GM18873 (cell line): ENCODE measurements around the gene NAXE.
"Not testable (repeated sequence)": the region's sequence is repeated elsewhere in the genome, so short reads cannot be mapped to it uniquely, and the experiment has no call there.

Experiments used
- ATAC-seq: cut with Tn5 transposase; IDR thresholded peaks from one replicate; pipeline ENCODE4 v1.9.1; 2021; ENCODE audit warnings: mild to moderate bottlenecking, moderate library complexity, moderate number of reproducible peaks; ENCODE audit not compliant: unreplicated experiment, low FRiP score

The NAXE gene

GRCh38 chr1:156618853-156619581 lies 27.4 kb downstream of the NAXE start, which contains the start of gene HAPLN2:
TSS of gene HAPLN2 (plus strand) at chr1:156619415. CDS start at chr1:156623491, 4,076 bp downstream.
- ATAC-seq: no peak

GRCh38 chr1:156619582-156619955 lies 28.0 kb downstream of the NAXE start:
- no peak for ATAC-seq

DNA sequence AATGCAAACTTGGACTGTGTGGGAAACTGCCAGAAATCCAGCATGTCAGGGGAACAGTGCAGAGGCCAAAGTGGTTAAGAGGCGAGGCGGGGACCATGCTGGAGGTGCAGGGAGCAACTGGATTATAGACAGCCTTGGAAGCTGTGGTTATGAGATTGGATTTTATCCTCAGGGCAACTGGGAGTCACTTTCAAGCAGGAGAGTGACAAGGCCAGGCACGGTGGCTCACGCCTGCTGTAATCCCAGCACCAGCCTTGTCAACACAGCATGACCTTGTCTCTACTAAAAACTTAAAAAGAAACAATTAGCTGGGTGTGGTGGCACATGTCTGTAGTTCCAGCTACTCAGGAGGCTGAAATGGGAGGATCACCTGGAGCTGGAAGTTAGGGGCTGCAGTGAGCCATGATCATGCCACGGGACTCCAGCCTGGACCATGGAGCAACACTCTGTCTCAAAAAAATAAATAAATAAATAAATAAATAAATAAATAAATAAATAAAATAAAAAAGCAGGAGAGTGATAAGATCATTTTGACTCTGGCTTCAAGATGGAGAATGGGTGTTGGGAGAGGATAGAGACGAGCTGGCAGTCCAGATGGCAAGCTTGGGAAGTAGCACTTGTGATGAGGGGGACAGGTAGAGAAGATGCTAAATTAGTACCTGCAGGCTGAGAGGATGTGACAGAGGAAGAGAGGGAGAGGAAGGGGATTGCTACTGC lies 31.2 kb downstream of the NAXE start:
- no peak for ATAC-seq

DNA sequence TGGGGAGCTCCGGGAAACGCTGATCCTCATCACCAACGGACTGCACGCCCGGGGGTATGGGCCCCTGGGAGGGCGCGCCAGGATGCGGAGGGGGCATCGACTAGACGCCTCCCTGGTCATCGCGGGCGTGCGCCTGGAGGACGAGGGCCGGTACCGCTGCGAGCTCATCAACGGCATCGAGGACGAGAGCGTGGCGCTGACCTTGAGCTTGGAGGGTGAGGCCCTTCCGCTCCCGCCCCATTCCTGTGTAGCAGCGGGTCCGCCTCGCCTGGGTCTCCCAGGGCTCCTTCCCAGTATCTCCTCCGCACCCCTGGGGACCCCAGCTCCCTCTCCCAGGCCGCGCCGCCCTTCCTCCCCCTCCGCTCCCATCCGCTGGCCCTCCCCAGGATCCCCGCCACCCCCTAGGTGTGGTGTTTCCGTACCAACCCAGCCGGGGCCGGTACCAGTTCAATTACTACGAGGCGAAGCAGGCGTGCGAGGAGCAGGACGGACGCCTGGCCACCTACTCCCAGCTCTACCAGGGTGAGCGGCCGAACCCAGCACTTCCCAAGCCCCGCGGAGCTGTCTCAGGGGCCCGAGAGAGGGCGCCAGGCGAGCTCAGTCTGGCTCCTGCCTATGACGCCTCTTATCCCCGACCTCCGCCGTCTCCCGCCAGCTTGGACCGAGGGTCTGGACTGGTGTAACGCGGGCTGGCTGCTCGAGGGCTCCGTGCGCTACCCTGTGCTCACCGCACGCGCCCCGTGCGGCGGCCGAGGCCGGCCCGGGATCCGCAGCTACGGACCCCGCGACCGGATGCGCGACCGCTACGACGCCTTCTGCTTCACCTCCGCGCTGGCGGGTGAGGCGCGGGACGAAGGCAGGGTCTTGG lies 32.6 kb downstream of the NAXE start:
- ATAC-seq: no peak

DNA sequence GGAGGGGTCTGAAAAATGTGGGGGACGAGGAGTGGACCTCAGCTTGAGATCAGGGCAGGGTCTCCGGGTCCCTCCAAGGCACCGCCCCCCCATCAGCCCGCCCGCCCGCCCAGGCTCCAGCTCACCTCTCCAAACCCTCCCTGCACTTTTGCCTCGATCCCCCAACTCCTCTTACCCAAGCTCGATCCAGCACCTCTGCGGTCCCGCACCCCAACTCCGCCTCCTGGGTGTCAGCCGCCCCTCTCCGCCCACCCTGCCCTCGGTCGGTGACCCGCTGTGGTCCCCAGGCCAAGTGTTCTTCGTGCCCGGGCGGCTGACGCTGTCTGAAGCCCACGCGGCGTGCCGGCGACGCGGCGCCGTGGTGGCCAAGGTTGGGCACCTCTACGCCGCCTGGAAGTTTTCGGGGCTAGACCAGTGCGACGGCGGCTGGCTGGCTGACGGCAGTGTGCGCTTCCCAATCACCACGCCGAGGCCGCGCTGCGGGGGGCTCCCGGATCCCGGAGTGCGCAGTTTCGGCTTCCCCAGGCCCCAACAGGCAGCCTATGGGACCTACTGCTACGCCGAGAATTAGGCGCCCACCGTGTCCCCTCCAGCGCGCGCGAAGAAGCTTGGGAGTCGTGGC lies 33.3 kb downstream of the NAXE start:
- no peak for ATAC-seq

DNA sequence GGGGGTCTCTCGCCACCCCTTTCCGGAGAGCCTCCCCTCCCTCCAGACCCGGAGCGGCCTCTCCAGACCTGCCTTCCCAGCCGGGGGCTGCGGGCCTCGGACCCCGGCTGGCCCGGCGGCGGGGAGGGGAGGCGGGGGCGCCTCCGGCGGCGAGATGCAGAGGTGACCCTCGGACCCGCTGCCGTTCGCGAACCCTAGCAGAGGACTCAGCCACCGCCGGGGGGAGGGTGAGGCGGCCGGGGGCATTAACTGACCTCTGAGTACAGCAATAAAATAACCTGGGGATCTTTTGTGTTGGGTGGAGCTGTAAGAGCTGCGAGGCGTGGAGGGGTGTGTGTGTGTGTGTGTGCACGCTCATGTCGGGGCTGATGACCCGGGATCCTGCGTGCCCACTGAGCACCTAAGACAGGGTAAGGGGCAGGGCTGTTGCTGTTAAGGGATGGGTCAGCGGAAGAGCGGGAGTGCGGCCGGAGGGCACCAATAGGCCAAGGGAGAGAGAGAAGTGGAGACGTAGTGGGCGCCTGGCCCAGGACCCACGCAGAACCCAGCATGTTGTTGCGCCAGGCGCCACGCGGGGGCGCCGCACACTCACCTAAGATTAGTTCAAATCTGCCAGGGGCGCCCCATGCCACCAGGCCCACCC lies 34.0 kb downstream of the NAXE start:
- no peak for ATAC-seq

GRCh38 chr1:156626079-156626438 lies 34.5 kb downstream of the NAXE start:
- no peak for ATAC-seq

- no peak for ATAC-seq
Observed at GRCh38 chr1:156627313-156627880, 35.8 kb downstream of the NAXE start.

DNA sequence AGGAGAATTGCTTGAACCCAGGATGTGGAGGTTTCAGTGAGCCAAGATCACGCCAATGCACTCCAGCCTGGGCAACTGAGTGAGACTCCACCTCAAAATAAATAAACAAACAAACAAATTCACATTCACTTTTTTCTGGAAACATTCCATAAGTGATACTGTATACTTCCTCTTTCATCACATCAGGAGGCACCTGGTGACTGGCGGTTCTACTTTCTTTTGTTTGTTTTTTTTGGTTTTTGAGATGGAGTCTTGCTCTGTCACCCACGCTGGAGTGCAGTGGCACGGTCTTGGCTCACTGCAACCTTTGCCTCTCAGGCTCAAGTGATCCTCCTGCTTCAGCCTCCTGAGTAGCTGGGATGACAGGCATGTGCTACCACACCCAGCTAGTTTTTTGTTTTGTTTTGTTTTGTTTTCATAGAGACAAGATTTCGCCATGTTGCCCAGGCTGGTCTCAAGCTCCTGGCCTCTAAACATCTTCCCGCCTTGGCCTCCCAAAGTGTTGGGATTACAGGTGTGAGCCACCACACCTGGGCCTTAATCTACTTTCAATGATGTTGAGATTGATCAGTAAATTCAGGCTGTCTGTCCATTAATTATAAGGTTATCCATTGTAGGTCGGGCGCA lies 38.4 kb downstream of the NAXE start:
- no peak for ATAC-seq

DNA sequence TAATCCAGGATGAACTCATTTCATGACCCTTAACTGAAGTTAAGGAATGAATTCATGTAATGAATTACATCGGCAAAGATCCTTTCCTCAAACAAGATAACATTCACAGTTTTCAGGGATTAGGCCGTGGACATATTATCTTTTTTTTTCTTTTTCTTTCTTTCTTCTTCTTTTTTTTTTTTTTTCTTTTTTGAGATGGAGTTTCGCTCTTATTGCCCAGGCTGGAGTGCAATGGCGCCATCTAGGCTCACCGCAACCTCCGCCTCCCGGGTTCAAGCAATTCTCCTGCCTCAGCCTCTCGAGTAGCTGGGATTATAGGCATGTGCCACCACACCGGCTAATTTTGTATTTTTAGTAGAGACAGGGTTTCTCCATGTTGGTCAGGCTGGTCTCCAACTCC lies 39.6 kb downstream of the NAXE start:
- not testable (repeated sequence) for ATAC-seq

DNA sequence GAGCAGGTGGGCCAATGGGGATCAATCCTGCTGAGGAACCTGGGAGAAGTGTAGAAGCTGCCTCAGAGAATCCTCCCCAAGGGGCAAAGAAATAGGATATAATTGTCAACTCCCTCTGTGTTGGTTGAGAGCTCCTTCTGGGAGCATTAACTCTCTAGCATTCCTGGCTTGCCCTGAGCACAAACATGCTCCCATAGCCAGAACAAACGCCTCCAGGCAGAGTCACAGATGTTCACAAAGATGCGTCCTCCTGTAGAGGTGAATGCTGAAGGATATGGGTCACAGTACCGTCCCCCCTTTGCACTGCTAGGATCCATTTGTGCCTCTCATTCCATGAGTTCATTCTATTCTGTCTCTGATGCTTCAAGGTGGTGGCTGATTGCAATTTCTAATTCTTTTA lies 40.8 kb downstream of the NAXE start:
- no peak for ATAC-seq

DNA sequence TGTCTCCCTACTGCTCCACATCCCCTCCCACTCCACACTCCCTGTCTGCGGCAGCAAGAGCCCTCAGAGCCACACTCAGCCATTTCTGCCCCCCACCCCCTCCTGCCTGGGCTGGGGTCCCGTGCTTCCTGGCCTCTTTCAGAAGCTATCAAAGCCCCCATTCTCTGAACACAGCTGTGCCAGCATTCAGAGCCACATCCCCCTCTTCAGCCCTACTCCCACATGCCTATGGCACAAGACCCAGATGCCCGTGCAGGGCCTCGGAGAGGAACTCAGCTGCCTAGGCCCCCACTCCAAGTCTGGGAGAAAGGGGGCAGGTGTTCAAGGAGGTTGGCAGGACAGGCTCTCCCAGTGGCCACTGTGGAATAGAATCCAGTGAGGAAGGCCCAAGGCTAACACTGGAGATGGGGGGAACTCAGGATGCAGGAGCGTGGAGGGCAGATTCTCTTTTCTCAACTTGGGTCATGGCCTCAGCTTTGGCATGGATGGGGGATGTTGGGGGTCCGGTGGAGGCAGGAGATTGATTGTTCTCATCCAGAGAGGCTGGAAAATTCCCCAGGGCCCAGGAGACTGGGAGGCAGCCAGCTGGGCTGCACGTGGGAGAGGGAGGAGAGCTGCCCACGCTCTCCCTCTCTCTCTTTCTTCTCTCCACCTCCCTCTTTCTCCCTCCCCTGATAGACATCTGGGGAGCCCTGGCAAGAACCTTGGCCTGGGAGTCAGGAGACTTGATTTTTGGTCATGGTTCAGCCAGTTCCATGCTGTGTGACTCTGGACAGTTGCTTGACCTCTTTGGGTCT lies 46.8 kb downstream of the NAXE start:
- no peak for ATAC-seq

DNA sequence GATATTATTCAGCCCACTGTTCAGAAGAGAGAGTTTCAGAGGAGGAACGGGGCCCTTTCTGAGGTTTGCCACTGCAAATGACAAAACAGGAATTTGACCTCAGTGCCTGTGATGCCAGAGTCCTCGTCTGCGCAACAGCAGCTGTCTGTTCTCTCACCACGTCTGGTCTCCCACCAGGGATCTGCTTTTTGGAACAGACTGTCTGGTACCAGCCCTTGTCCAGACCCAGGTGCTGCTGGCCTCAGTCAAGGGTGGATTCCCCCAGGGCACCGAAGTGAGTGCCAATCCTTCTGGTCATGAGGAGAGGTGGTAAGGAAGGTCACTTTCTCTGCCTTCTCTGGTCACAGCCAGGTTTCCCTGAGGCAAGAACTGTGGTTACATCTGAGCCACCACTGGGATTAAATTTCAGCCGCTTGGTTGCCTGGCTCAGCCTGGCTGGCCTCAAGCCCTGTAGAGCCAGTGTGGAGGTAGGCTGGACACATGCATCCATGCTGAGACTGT lies 48.1 kb downstream of the NAXE start:
- no peak for ATAC-seq

- no peak for ATAC-seq
Observed at GRCh38 chr1:156640842-156641706, 49.5 kb downstream of the NAXE start.

GRCh38 chr1:156641761-156642264 lies 50.2 kb downstream of the NAXE start, which contains the start of gene BCAN:
TSS of gene BCAN (plus strand) at chr1:156642117. CDS start at chr1:156646055, 3,938 bp downstream.
- ATAC-seq: no peak

GRCh38 chr1:156642265-156643048 lies 50.9 kb downstream of the NAXE start:
- no peak for ATAC-seq
